Measurements from ENCODE around the gene CTDSP1. TPM values are rescaled to one million over a fixed set of nuclear protein-coding genes. Genes with fewer than 3 reads are reported as not detected.

Gene CTDSP1
- polyA plus RNA-seq, 1 experiment = 166 TPM

DNA sequence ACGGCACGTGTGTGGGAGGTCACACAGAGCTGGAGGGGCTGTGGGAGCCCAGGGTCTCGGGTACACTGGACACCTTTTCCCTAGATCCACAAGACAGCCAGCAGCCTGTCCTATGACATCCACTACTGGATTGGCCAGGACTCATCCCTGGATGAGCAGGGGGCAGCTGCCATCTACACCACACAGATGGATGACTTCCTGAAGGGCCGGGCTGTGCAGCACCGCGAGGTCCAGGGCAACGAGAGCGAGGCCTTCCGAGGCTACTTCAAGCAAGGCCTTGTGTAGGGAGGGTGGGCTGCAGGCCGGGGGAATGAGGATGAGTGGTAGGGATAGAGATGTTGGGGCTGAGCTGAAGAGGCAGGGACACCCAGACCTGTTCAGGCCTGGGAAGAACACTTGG lies 25.9 kb downstream of the CTDSP1 start:
- no peak overlapping the region for H3K4me3 ChIP-seq (ENCODE audit: low read depth, low read length)
- TF ChIP-seq, protein P1, sequence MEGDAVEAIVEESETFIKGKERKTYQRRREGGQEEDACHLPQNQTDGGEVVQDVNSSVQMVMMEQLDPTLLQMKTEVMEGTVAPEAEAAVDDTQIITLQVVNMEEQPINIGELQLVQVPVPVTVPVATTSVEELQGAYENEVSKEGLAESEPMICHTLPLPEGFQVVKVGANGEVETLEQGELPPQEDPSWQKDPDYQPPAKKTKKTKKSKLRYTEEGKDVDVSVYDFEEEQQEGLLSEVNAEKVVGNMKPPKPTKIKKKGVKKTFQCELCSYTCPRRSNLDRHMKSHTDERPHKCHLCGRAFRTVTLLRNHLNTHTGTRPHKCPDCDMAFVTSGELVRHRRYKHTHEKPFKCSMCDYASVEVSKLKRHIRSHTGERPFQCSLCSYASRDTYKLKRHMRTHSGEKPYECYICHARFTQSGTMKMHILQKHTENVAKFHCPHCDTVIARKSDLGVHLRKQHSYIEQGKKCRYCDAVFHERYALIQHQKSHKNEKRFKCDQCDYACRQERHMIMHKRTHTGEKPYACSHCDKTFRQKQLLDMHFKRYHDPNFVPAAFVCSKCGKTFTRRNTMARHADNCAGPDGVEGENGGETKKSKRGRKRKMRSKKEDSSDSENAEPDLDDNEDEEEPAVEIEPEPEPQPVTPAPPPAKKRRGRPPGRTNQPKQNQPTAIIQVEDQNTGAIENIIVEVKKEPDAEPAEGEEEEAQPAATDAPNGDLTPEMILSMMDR (IDR thresholded peaks at IDR 0.05; ENCODE audit: insufficient read depth, low read depth, low read length) = no peak
- peaks cover 3% of the 10 kb centered on the region; the same call in 1 of the 2 replicates for H3K27me3 ChIP-seq (ENCODE audit: control insufficient read depth, insufficient read depth, low read length)
- ChIA-PET CTCF (no interaction called here), POLR2A (no interaction called here)
- no peaks in the 10 kb centered on the region for H3K36me3 ChIP-seq (ENCODE audit: control insufficient read depth, insufficient read depth, low read length)
- no peak for DNase-seq (ENCODE audit: low read depth)

DNA sequence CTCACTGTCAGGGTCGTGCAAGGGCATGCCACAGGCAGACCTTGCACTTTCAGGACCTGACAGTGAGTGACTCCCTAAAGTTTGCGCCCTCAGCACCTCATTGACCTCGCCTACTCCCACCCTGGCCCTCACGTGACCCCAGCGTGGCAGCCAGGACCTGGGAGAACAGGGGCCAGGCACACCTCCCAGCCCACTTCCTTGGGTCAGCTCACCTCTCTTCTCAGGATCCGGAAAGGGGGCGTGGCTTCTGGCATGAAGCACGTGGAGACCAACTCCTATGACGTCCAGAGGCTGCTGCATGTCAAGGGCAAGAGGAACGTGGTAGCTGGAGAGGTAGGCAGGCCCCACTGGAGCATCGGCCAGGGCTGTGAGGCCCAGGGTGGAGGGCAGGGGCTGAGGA lies 28.1 kb downstream of the CTDSP1 start:
- ChIA-PET POLR2A (no interaction called here), CTCF (no interaction called here)
- H3K4me3 ChIP-seq (ENCODE audit: low read depth, low read length) = no peak overlapping the region
- no peak for DNase-seq (ENCODE audit: low read depth)
- peaks cover 6% of the 10 kb centered on the region for H3K27me3 ChIP-seq (ENCODE audit: control insufficient read depth, insufficient read depth, low read length)
- no peaks in the 10 kb centered on the region for H3K36me3 ChIP-seq (ENCODE audit: control insufficient read depth, insufficient read depth, low read length)
- TF ChIP-seq, protein P1 (IDR thresholded peaks at IDR 0.05; ENCODE audit: insufficient read depth, low read depth, low read length) = no peak

- TF ChIP-seq, protein P1 (IDR thresholded peaks at IDR 0.05; ENCODE audit: insufficient read depth, low read depth, low read length) = no peak
- no peaks in the 10 kb centered on the region for H3K36me3 ChIP-seq (ENCODE audit: control insufficient read depth, insufficient read depth, low read length)
- peaks cover 5% of the 10 kb centered on the region for H3K27me3 ChIP-seq (ENCODE audit: control insufficient read depth, insufficient read depth, low read length)
- H3K4me3 ChIP-seq (ENCODE audit: low read depth, low read length) = no peak overlapping the region
- ChIA-PET POLR2A (no interaction called here), CTCF (no interaction called here)
- DNase-seq (ENCODE audit: low read depth) = no peak
Observed at GRCh38 chr2:218428846-218429558, 29.3 kb downstream of the CTDSP1 start.

DNA sequence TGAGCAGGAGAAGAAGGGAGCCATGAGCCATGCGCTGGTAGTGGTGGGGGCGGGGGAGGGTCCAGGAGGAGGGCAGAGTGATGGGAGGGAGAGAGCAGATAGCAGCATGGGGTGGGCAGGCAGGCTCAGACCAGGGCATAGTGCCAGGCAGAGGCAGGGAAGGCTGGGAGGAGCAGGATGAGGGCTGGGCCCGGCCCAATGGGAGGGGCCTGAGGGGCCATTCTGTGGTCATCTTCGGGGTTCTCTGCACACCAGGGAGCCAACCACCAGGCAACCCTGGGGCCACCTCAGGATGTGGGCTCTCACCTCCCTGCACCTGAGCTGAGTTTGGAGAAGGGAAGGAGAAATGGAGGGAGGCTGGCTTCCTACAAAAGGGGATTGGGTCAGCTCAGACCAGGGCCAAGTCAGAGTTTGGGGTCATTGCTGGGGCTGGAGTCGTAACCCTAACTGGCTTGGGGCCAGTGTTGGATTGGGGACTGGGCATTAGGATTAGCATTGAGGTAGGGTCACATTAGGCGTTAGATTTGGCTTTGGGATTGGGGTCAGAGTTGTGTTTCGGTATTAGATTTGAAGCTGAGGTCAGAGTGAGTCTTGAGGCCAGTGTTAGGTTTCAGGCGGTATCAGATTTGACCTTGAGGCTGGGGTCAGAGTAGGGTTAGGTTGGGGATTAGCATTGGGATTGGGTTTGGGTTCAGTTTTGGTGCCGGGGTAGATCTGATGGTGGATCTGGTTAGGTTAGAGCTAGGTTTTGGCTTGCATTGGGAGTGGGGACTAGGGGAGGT lies 30.4 kb downstream of the CTDSP1 start:
- H3K36me3 ChIP-seq (ENCODE audit: control insufficient read depth, insufficient read depth, low read length) = no peaks in the 10 kb centered on the region
- TF ChIP-seq, protein P1 (IDR thresholded peaks at IDR 0.05; ENCODE audit: insufficient read depth, low read depth, low read length) = no peak
- peaks cover 5% of the 10 kb centered on the region for H3K27me3 ChIP-seq (ENCODE audit: control insufficient read depth, insufficient read depth, low read length)
- DNase-seq (ENCODE audit: low read depth) = no peak
- H3K4me3 ChIP-seq (ENCODE audit: low read depth, low read length) = no peak overlapping the region
- ChIA-PET CTCF (no interaction called here), POLR2A (no interaction called here)

DNA sequence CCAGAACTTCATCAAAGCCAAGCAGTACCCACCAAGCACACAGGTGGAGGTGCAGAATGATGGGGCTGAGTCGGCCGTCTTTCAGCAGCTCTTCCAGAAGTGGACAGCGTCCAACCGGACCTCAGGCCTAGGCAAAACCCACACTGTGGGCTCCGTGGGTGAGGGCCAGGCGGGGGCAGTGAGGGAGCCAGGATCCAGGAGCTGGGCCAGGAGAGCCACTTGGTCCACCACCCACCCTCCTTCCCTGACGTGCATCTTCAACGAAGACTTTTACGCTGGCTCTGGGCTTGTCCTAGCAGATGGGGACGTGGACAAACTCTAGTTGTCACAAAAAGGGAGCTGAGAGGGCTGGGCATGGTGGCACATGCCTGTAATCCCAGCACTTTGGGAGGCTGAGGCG lies 31.1 kb downstream of the CTDSP1 start:
- Histone ChIP-seq H3K36me3 (ENCODE audit: control insufficient read depth, insufficient read depth, low read length) (no peaks in the 10 kb centered on the region), H3K27me3 (ENCODE audit: control insufficient read depth, insufficient read depth, low read length) (peaks cover 5% of the 10 kb centered on the region), H3K4me3 (ENCODE audit: low read depth, low read length) (no peak overlapping the region)
- DNase-seq (ENCODE audit: low read depth) = no peak
- TF ChIP-seq, protein P1 (IDR thresholded peaks at IDR 0.05; ENCODE audit: insufficient read depth, low read depth, low read length) = no peak
- POLR2A ChIA-PET = no interaction called here
- CTCF ChIA-PET = no interaction called here

Data from BJ (cell line).